ENCODE results near the gene SMO.

The SMO gene

GRCh38 chr7:129255800-129256199 is 67.4 kb downstream of the SMO start:
- no peak for TF ChIP-seq CTCF (IDR thresholded peaks at IDR 0.05)
- H3K36me3 Mint-ChIP-seq (ENCODE audit: low read depth), result peaks cover 5% of the 10 kb centered on the region
- H3K27me3 Mint-ChIP-seq (ENCODE audit: low read depth, poor library complexity), result no peaks in the 10 kb centered on the region
- DNase-seq, result no peak
- H3K27ac Mint-ChIP-seq, result no peak overlapping the region
- no peak overlapping the region for H3K4me3 Mint-ChIP-seq
- H3K9me3 Mint-ChIP-seq, result no peaks in the 10 kb centered on the region
- H3K4me1 Mint-ChIP-seq, result peaks cover 19% of the 10 kb centered on the region

DNA sequence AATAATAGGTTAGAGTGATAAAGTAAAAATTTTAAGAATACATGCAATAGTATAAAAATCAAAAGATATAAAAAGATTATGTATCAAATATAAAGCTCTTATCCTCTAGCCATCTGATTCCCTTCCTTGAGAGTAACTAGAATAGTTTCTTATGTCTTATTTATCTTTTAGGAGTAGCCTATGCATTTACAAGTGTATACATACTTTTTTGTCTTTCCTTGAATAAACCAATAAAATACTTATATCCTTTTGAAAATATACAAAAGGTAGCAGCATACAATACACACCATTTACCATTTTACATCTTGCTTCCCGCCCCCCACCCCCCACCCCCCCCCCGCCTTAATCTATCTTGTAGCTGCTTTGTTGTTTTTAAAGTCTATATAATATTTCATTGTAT is 67.8 kb downstream of the SMO start:
- H3K4me3 Mint-ChIP-seq, result no peak overlapping the region
- no peak for DNase-seq
- H3K4me1 Mint-ChIP-seq, result peaks cover 19% of the 10 kb centered on the region
- peaks cover 5% of the 10 kb centered on the region for H3K36me3 Mint-ChIP-seq (ENCODE audit: low read depth)
- H3K27ac Mint-ChIP-seq, result no peak overlapping the region
- H3K27me3 Mint-ChIP-seq (ENCODE audit: low read depth, poor library complexity), result no peaks in the 10 kb centered on the region
- no peaks in the 10 kb centered on the region for H3K9me3 Mint-ChIP-seq
- no peak for TF ChIP-seq CTCF (IDR thresholded peaks at IDR 0.05)

DNA sequence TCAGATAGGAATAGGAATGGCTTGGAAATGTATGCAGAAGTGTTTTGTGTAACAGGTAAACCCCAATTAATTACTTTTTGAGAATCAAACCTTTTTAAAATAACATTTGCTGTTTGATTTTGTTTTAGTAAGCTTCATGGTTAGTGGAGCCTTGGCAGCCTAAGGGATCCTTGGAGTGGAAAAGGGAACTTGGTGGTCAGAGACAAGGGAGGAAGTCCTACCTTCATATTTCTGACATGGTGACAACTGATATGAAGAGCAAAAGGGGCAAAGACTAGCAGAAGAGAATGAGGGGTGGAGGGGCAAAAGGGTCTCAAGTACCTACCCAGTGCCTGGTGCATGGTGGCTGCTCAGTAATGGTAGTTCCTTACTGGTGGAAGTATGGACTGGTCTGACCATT is 68.7 kb downstream of the SMO start:
- peaks cover 5% of the 10 kb centered on the region for H3K36me3 Mint-ChIP-seq (ENCODE audit: low read depth)
- no peak for TF ChIP-seq CTCF (IDR thresholded peaks at IDR 0.05)
- H3K27ac Mint-ChIP-seq, result no peak overlapping the region
- peaks cover 15% of the 10 kb centered on the region for H3K4me1 Mint-ChIP-seq
- DNase-seq, result no peak
- H3K9me3 Mint-ChIP-seq, result no peaks in the 10 kb centered on the region
- H3K27me3 Mint-ChIP-seq (ENCODE audit: low read depth, poor library complexity), result no peaks in the 10 kb centered on the region
- H3K4me3 Mint-ChIP-seq, result no peak overlapping the region

- no peak for DNase-seq
- Mint-ChIP-seq H3K36me3 (ENCODE audit: low read depth) (peaks cover 5% of the 10 kb centered on the region), H3K9me3 (no peaks in the 10 kb centered on the region), H3K27ac (peak overlapping the region; percentile 66), H3K4me3 (no peak overlapping the region), H3K4me1 (peaks cover 9% of the 10 kb centered on the region), H3K27me3 (ENCODE audit: low read depth, poor library complexity) (no peaks in the 10 kb centered on the region)
- no peak for TF ChIP-seq CTCF (IDR thresholded peaks at IDR 0.05)
These were observed 70.4 kb downstream of the SMO start for GRCh38 chr7:129258649-129259389.

DNA sequence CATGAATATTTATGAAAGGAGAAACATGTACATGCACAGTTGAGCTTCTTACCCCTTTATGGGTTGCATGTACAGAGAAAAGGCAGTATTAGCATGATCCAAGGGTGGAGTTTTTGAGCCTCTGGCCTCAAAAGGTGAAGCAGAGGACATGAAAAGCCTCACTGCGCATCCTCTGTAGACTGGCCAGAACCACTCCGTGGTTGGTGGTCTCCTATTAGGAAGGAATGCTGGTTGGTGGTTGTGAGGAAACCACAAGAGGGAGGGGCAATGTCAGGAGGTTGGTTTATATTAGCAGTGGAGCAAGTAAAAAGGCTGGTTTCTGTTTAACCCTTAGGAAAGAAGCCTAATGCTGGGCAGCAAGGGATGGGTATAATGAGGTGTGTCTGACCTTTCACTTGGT is 73.9 kb downstream of the SMO start:
- H3K27ac Mint-ChIP-seq, result no peak overlapping the region
- H3K27me3 Mint-ChIP-seq (ENCODE audit: low read depth, poor library complexity), result peaks cover 3% of the 10 kb centered on the region
- H3K9me3 Mint-ChIP-seq, result no peaks in the 10 kb centered on the region
- H3K4me1 Mint-ChIP-seq, result peaks cover 9% of the 10 kb centered on the region
- DNase-seq, result no peak
- no peak for TF ChIP-seq CTCF (IDR thresholded peaks at IDR 0.05)
- peaks cover 5% of the 10 kb centered on the region for H3K36me3 Mint-ChIP-seq (ENCODE audit: low read depth)
- no peak overlapping the region for H3K4me3 Mint-ChIP-seq
